Measurements from ENCODE around the gene GPBP1.
"Not testable (repeated sequence)": the region's sequence is repeated elsewhere in the genome, so short reads cannot be mapped to it uniquely, and the experiment has no call there.

Gene GPBP1

GRCh38 chr5:57173319-57174127 lies at the start of gene GPBP1:
Gene GPBP1 (plus strand): TSS chr5:57174059. CDS start chr5:57214131, 40,072 bp downstream.
- DNase-seq: peak; percentile 97

GRCh38 chr5:57128325-57128724 lies 45.5 kb upstream of the GPBP1 start:
- no peak for DNase-seq

GRCh38 chr5:57133574-57133973 lies 40.3 kb upstream of the GPBP1 start:
- no peak for DNase-seq

- DNase-seq: no peak
These were observed 36.5 kb upstream of the GPBP1 start for GRCh38 chr5:57137401-57137800.

GRCh38 chr5:57152316-57152715 lies 21.5 kb upstream of the GPBP1 start:
- no peak for DNase-seq

GRCh38 chr5:57155033-57155432 lies 18.8 kb upstream of the GPBP1 start:
- DNase-seq: no peak

- no peak for DNase-seq
These were observed 16.7 kb upstream of the GPBP1 start for GRCh38 chr5:57157131-57157530.

- DNase-seq: no peak
These were observed 16.2 kb upstream of the GPBP1 start for GRCh38 chr5:57157666-57158065.

- DNase-seq: no peak
These were observed 10.3 kb upstream of the GPBP1 start for GRCh38 chr5:57163553-57164006.

GRCh38 chr5:57164124-57164523 lies 9.7 kb upstream of the GPBP1 start:
- DNase-seq: no peak

- DNase-seq: not testable (repeated sequence)
These were observed 8.7 kb upstream of the GPBP1 start for GRCh38 chr5:57165171-57165570.

GRCh38 chr5:57166276-57166675 lies 7.6 kb upstream of the GPBP1 start:
- no peak for DNase-seq

- DNase-seq: no peak
These were observed 6.7 kb upstream of the GPBP1 start for GRCh38 chr5:57167201-57167600.

- DNase-seq: not testable (repeated sequence)
These were observed 3.7 kb upstream of the GPBP1 start for GRCh38 chr5:57170116-57170515.

GRCh38 chr5:57171816-57172465 lies 1.9 kb upstream of the GPBP1 start:
- DNase-seq: no peak

GRCh38 chr5:57172466-57173318 lies 1.2 kb upstream of the GPBP1 start:
- DNase-seq: no peak

GRCh38 chr5:57174128-57174889 lies 450 bp downstream of the GPBP1 start:
- peak; percentile 29 for DNase-seq

GRCh38 chr5:57174890-57175510 lies 1.1 kb downstream of the GPBP1 start:
- DNase-seq: no peak

- DNase-seq: no peak
These were observed 1.9 kb downstream of the GPBP1 start for GRCh38 chr5:57175551-57176309.

GRCh38 chr5:57176350-57176857 lies 2.5 kb downstream of the GPBP1 start:
- DNase-seq: no peak

All from NCI-H345 (cell line).